Stomach (tissue), 4 donors: ENCODE results near the gene C9orf72.

Source experiments
- EP300 ChIP-seq: sonication (generic); formaldehyde crosslinking; IDR thresholded peaks from one replicate; pipeline ENCODE4 v1.6.1; 2017; ENCODE audit warnings: antibody characterized with exemption
- TF ChIP-seq, protein P1 (sequence below), 7 experiments: fragments of 450-650 bp in 4 of 7; fragments of 200-600 bp in 3 of 7; sonication (generic) in 3 of 7; IDR thresholded peaks; one replicate each; pipeline ENCODE4 v1.5.1; 2016 to 2019; ENCODE audit warnings: antibody characterized with exemption in 7 of 7, control low read depth in 2 of 7, mild to moderate bottlenecking in 1 of 7

DNA sequence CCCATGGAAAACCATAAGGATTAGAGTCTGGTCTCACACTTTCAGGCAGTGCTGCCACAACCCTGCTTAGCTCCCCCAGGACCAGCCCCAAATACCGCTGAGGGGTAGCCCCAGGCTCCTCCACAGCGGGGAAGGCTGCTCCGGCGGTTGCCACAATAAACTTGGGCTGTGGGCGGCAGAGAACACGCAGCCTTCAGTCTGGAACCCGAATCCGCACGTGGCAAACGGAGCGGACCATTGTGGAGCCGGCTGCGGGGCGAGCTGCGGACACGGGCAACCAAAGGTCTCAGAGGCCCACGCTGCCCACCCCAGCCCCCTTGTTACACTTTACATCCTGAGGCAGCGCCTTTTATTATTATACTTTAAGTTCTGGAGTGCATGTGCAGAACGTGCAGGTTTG lies 37.3 kb upstream of the C9orf72 start:
- TF ChIP-seq, protein P1, sequence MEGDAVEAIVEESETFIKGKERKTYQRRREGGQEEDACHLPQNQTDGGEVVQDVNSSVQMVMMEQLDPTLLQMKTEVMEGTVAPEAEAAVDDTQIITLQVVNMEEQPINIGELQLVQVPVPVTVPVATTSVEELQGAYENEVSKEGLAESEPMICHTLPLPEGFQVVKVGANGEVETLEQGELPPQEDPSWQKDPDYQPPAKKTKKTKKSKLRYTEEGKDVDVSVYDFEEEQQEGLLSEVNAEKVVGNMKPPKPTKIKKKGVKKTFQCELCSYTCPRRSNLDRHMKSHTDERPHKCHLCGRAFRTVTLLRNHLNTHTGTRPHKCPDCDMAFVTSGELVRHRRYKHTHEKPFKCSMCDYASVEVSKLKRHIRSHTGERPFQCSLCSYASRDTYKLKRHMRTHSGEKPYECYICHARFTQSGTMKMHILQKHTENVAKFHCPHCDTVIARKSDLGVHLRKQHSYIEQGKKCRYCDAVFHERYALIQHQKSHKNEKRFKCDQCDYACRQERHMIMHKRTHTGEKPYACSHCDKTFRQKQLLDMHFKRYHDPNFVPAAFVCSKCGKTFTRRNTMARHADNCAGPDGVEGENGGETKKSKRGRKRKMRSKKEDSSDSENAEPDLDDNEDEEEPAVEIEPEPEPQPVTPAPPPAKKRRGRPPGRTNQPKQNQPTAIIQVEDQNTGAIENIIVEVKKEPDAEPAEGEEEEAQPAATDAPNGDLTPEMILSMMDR (IDR thresholded peaks at IDR 0.05) = no peak
- TF ChIP-seq EP300 = no peak
